GM13976 (cell line): Measurements from ENCODE around the gene ZNRF3.

Experiments
- DNase-seq: peaks from one replicate; pipeline ENCODE4 v3.0.0; 2012; ENCODE audit warnings: low spot score
- in situ Hi-C: fragments of 300-500 bp; cut with MboI; formaldehyde crosslinking; loops from one replicate; pipeline ENCODE4 v1.12.0; 2022; ENCODE audit warnings: low sequenced_read_pairs, mixed read lengths, inconsistent platforms; ENCODE audit not compliant: unreplicated experiment
- TF ChIP-seq, protein P1 (sequence below): IDR thresholded peaks from 2 replicates; pipeline ENCODE4 v1.5.1; 2012; ENCODE audit warnings: borderline replicate concordance, mild to moderate bottlenecking; ENCODE audit not compliant: insufficient read depth; ENCODE audit errors: extremely low read depth, missing control alignments, control extremely low read depth

ZNRF3 gene

DNA sequence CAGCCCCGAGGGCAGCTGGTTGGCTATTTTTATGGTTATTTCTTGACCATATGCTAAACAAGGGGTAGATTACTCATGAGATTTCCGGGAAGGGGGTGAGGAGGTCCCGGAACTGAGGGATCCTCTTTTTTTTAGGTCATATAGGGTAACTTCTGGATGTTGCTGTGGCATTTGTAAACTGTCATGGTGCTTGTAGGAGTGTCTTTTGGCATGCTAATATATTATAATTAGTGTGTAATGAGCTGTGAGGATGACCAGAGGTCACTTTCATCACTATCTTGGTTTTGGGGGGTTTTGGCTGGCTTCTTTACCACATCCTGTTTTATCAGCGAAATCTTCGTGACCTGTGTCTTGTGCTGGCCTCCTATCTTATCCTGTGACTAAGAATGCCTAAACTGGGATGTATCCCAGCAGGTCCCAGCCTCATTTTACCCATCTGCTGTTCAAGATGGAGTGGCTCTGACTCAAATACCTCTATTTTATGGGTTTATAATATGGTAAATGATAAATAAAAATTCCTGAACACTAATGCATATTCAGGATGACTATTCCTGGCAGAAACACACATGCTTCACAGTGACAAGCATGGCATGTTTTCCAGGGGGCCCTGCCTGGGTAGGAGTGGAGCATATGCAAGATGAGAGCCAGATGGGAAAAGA lies 200.7 kb downstream of the ZNRF3 start:
- TF ChIP-seq, protein P1, sequence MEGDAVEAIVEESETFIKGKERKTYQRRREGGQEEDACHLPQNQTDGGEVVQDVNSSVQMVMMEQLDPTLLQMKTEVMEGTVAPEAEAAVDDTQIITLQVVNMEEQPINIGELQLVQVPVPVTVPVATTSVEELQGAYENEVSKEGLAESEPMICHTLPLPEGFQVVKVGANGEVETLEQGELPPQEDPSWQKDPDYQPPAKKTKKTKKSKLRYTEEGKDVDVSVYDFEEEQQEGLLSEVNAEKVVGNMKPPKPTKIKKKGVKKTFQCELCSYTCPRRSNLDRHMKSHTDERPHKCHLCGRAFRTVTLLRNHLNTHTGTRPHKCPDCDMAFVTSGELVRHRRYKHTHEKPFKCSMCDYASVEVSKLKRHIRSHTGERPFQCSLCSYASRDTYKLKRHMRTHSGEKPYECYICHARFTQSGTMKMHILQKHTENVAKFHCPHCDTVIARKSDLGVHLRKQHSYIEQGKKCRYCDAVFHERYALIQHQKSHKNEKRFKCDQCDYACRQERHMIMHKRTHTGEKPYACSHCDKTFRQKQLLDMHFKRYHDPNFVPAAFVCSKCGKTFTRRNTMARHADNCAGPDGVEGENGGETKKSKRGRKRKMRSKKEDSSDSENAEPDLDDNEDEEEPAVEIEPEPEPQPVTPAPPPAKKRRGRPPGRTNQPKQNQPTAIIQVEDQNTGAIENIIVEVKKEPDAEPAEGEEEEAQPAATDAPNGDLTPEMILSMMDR: no peak
- DNase-seq: no peak
- in situ Hi-C loops: no loop called here

- in situ Hi-C loops: no loop called here
Observed at GRCh38 chr22:29087012-29087411, 203.6 kb downstream of the ZNRF3 start.

DNA sequence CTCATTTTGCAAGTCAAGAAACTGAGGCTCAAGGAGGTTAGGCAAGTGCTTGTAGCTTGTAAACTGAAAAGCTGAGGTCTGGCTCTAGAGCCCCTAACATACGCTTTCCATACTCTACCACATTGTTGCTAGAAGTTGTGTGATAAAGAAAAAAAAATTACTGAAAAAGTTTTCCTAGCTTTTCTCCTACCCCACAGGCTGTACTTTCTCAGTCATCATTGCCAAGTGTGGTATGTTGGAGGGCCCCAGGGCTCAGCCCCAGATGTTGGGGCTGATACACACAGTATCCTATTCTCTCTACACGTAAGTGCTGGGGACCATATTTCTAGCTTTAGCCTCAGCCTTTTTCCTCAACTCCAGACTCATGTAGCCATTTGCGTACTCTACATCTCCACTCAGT lies 205.4 kb downstream of the ZNRF3 start:
- in situ Hi-C loops: no loop called here
- no peak for DNase-seq
- TF ChIP-seq, protein P1: no peak

More at GRCh38 chr22:29087012-29087411, 203.6 kb downstream of the ZNRF3 start:
- TF ChIP-seq, protein P1: no peak
- no peak for DNase-seq

DNA sequence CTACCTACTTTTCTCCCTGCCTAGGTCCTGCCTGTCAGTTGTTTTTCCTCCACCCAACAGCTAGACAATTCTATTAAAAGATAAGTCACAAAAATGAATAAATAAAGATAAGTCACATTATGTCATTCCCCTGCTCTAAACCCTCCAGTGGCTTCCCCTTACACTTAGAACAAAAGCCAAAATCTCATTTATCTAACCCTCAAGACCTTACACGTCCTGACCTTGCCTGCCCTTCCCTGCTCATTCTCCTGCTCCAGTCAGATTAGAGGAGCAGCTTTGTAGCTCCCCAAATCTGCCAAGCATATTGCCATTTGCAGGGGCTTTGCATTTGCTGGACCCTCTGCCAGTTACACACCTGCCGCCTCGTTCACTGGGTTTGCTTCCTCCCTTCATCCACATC lies 206.1 kb downstream of the ZNRF3 start:
- in situ Hi-C loops: no loop called here
- no peak for DNase-seq
- TF ChIP-seq, protein P1: no peak

DNA sequence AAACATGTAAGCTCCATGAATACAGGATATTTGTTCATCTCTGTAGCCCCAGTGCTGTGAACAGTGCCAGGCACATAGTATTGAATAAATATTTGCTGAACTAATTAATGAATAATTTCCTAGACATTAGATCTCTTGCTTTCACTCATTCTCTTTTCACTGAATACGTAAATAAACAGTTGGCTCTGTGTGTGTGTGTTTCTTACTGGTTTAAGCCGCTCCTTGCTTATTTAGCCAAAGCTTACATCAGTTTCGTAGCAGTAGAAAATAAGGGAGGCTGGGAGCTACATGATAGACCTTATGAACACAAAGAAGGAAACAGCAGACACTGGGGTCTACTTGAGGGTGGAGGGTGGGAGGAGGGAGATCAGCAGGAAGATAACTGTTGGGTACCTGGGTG lies 206.7 kb downstream of the ZNRF3 start:
- TF ChIP-seq, protein P1: no peak
- in situ Hi-C loops: no loop called here
- DNase-seq: no peak

- TF ChIP-seq, protein P1: no peak
- in situ Hi-C loops: no loop called here
- DNase-seq: no peak
Observed at GRCh38 chr22:29092243-29092642, 208.9 kb downstream of the ZNRF3 start.

GRCh38 chr22:29093030-29093429 lies 209.7 kb downstream of the ZNRF3 start:
- no peak for DNase-seq
- TF ChIP-seq, protein P1: no peak
- in situ Hi-C loops: no loop called here
